MM.1S (cell line): Measurements from ENCODE around the gene GOLGA5.

Experiments used
- CTCF ChIP-seq: fragments of 300-600 bp; sonication (generic); IDR thresholded peaks from 2 replicates; pipeline ENCODE4 v1.5.1; 2016; ENCODE audit warnings: antibody characterized with exemption, low read length, mixed read lengths
- EZH2 ChIP-seq: fragments of 300-600 bp; sonication (generic); optimal IDR thresholded peaks from 2 replicates; pipeline ENCODE3; 2017; ENCODE audit warnings: low read depth, mild to moderate bottlenecking, antibody characterized with exemption, low read length, mixed read lengths

GRCh38 chr14:92754966-92755365 lies 39.1 kb upstream of the GOLGA5 start:
- no peak for TF ChIP-seq CTCF
- no peak for TF ChIP-seq EZH2
